HPDE6-E6E7 (cell line): ENCODE measurements around the gene TRAPPC10.
"Not testable (repeated sequence)": the region's sequence is repeated elsewhere in the genome, so short reads cannot be mapped to it uniquely, and the experiment has no call there.

Experiments used
- DNase-seq: peaks from one replicate; pipeline ENCODE4 v3.0.0; 2011; ENCODE audit warnings: missing footprints; ENCODE audit errors: extremely low spot score

The TRAPPC10 gene

GRCh38 chr21:44087426-44088400, 75.6 kb downstream of the TRAPPC10 start:
- no peak for DNase-seq

GRCh38 chr21:44088401-44088780, 76.3 kb downstream of the TRAPPC10 start:
- no peak for DNase-seq

GRCh38 chr21:44089001-44089911, 77.1 kb downstream of the TRAPPC10 start:
- DNase-seq: no peak

- no peak for DNase-seq
Observed at GRCh38 chr21:44090325-44090724, 78.2 kb downstream of the TRAPPC10 start.

GRCh38 chr21:44092211-44092610, 80.1 kb downstream of the TRAPPC10 start:
- no peak for DNase-seq

- DNase-seq: no peak
Observed at GRCh38 chr21:44093761-44094160, 81.7 kb downstream of the TRAPPC10 start.

- no peak for DNase-seq
Observed at GRCh38 chr21:44094832-44095231, 82.7 kb downstream of the TRAPPC10 start.

- not testable (repeated sequence) for DNase-seq
Observed at GRCh38 chr21:44098507-44098906, 86.4 kb downstream of the TRAPPC10 start.

GRCh38 chr21:44098964-44099363, 86.9 kb downstream of the TRAPPC10 start:
- not testable (repeated sequence) for DNase-seq

- not testable (repeated sequence) for DNase-seq
Observed at GRCh38 chr21:44107026-44107501, 95.0 kb downstream of the TRAPPC10 start, which contains the start of gene PWP2. Gene PWP2, plus strand, starts transcription at chr21:44107399. Its CDS starts 18 bp downstream, at chr21:44107417.

- DNase-seq: not testable (repeated sequence)
Observed at GRCh38 chr21:44107589-44107988, 95.5 kb downstream of the TRAPPC10 start.

- DNase-seq: not testable (repeated sequence)
Observed at GRCh38 chr21:44113702-44114371, 101.7 kb downstream of the TRAPPC10 start.

GRCh38 chr21:44122131-44122530, 110.0 kb downstream of the TRAPPC10 start:
- not testable (repeated sequence) for DNase-seq

GRCh38 chr21:44127827-44128226, 115.7 kb downstream of the TRAPPC10 start:
- not testable (repeated sequence) for DNase-seq

GRCh38 chr21:44133715-44134057, 121.6 kb downstream of the TRAPPC10 start:
- not testable (repeated sequence) for DNase-seq

GRCh38 chr21:44134732-44135131, 122.6 kb downstream of the TRAPPC10 start:
- not testable (repeated sequence) for DNase-seq

- DNase-seq: not testable (repeated sequence)
Observed at GRCh38 chr21:44138039-44138438, 125.9 kb downstream of the TRAPPC10 start.

GRCh38 chr21:44139787-44140551, 127.9 kb downstream of the TRAPPC10 start:
- not testable (repeated sequence) for DNase-seq

GRCh38 chr21:44140552-44140932, 128.4 kb downstream of the TRAPPC10 start:
- not testable (repeated sequence) for DNase-seq

- DNase-seq: not testable (repeated sequence)
Observed at GRCh38 chr21:44142470-44142869, 130.4 kb downstream of the TRAPPC10 start.

- not testable (repeated sequence) for DNase-seq
Observed at GRCh38 chr21:44143380-44143779, 131.3 kb downstream of the TRAPPC10 start.
